ELF-1 (cell line): Measurements from ENCODE around the gene TFCP2L1.

Experiments
- DNase-seq: peaks from one replicate; pipeline ENCODE4 v3.0.0-alpha.2; 2016; ENCODE audit warnings: low read depth, low spot score

TFCP2L1 gene

GRCh38 chr2:121219866-121220265, 65.1 kb downstream of the TFCP2L1 start:
- DNase-seq, result no peak

GRCh38 chr2:121218386-121218938, 66.5 kb downstream of the TFCP2L1 start:
- DNase-seq, result no peak

DNA sequence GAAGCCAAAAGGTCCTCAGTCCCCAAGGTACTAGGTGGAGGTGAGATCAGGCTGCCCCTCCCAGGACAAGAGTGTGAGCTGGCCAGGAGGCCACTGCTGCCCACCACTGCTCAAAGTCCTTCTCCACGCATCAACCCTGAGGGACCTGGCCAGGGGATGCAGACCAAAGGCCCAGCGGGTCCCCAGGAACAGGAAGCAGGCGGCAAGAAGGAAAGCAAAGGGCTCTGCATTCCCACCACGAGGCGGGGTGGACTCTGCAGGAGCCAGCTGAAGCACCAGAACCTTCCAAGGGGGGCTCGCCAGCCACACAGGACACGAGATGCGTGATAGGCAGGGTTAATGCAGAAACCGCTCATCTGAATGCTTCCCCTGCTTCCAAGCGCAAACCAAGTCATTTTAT, 67.4 kb downstream of the TFCP2L1 start:
- no peak for DNase-seq

- DNase-seq, result no peak
Observed at GRCh38 chr2:121214296-121214695, 70.7 kb downstream of the TFCP2L1 start.

DNA sequence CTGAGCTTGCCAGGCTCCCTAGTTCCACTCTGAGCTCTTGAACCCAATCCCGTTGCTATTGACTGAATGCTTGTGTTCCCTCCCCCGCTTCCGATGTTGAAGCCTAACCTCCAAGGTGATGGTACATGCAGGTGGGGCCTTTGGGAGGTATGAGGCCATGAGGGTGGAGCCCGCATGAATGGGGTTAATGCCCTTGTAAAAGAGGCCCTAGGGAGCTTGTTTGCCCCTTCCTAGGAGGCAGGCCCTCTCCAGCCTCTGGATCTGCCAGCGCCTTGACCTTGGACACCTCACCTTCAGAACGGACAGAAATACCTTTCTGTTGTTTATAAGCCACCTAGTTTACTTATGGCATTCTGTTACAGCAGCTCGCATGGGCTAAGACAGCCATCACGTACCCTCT, 71.6 kb downstream of the TFCP2L1 start:
- DNase-seq, result no peak

GRCh38 chr2:121212661-121213325, 72.2 kb downstream of the TFCP2L1 start:
- DNase-seq, result peak; percentile 27

GRCh38 chr2:121211689-121212151, 73.3 kb downstream of the TFCP2L1 start:
- DNase-seq, result no peak

GRCh38 chr2:121211251-121211650, 73.8 kb downstream of the TFCP2L1 start:
- DNase-seq, result no peak

- no peak for DNase-seq
Observed at GRCh38 chr2:121210691-121211090, 74.3 kb downstream of the TFCP2L1 start.

DNA sequence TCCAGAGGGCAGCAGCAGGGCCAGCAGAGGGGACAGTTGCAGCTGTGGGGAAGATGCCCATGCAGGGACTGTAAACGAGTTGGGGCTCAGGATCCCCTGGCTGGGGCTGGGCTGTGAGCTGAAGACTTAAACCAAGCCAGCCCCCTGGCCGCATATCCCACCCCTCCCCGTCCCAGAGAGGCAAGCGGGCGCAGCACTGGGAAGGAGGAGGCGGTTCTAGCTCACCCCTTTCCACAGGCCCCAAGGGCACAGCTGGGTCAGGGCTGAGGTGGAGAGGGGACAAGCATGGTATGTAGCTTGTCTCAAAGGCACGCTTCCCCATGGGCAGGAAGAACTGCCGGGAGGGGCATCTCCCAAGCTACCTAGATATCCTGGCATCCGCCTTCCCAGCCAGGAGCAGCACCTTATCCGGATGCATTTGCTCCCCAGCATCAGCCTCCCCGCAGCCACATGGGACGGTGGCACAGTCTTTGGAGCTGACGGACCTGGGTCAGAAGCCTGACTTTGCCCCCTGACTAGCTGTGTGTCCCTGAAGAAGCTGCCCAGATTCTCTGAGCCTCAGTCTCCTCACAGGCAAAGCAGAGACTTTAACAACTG, 75.9 kb downstream of the TFCP2L1 start:
- DNase-seq, result no peak

DNA sequence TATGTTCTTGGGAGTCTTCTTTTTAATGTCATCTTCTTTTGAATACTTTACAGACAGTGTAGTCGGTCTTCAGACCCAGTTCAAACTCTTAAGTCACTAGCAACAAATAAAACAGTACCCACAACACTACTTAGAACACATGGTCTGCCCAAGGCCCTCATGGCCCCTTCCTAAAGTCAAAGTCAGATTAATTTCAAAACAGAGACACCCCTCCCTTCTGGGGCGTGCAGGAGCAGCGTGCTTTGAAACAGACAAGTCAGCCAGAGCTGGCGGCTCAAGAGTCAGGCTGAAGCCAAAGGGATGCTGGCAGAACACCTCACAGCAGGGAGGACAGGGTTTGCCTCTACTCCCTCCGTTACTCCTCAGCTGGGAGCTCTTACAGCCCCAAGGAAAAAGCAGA, 77.5 kb downstream of the TFCP2L1 start:
- no peak for DNase-seq

- peak; percentile 30 for DNase-seq
Observed at GRCh38 chr2:121205321-121205942, 79.6 kb downstream of the TFCP2L1 start.

GRCh38 chr2:121203591-121204249, 81.3 kb downstream of the TFCP2L1 start:
- DNase-seq, result no peak

DNA sequence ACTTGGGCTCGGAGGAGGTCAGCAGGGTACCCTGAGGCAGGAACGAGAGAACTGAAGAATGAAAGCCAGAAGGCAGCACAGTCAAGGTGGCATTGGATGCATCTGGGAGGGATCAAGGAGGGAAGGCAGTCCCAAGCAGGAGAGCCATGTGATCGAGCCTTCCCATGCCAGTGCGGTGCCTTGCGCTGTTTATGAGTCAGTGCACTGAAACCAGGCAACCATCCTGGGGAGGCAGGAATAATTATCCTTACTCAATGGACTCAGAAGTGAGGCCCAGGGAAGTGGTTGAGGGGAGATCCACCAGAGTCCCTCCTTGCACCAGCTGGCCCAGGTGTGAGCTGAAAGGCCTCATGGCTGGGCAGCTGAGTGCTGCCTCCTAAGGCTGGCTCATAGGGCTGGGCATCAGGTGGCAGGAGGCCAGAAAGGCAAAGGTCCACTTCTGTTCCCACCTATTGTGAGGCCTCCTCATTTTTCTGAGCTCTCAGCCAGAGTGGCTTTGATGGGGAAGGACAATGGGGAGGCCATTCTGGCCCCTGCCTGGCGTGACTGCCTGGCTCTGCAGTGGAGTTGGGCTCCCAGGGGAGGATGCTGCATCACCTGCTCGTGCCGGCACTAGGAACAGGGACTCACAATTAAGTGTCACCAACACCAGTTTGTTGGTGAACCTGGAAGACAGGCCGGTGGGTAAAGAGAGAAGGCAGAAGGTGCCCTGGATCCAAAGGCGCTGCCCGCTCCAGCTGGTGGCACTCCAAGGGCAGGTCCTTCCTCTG, 82.3 kb downstream of the TFCP2L1 start:
- no peak for DNase-seq

DNA sequence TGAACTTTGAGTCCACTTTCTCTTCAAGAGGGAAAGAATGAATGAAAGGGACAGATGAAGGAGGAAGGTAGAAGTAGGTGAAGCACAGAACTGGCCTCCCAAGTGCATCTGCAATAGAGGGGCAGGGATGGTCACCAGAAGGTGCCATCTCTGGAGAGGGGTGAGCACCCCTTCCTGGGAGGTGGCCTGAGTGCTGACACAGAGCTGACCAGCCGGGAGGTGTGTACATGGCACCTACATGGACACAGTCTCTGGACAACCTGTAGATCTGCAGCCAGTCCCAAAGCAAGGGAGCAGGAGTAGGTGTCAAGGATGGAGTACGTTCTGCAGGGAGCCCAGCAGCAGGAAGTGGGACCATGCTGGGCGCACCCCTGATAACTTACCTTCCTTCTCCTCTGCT, 83.2 kb downstream of the TFCP2L1 start:
- no peak for DNase-seq

GRCh38 chr2:121200419-121201315, 84.3 kb downstream of the TFCP2L1 start:
- DNase-seq, result no peak

DNA sequence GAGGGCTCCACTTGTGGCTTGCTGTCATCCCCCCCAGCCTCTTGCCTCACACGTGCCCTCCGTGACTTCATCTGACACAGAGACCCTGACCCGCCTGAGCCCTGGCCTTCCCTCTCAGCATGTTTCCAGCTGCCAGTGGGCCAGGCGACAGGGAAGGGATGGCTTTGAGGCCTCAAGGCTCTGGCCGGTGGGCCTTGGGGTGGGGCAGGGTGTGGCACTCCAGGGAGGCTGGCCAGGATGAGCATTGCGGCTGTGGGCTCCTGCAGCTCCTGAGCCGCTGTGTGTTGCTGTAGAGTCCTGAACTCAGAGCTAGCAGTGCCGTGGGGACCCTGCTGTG, 85.0 kb downstream of the TFCP2L1 start:
- DNase-seq, result no peak

- no peak for DNase-seq
Observed at GRCh38 chr2:121199281-121200010, 85.6 kb downstream of the TFCP2L1 start.

DNA sequence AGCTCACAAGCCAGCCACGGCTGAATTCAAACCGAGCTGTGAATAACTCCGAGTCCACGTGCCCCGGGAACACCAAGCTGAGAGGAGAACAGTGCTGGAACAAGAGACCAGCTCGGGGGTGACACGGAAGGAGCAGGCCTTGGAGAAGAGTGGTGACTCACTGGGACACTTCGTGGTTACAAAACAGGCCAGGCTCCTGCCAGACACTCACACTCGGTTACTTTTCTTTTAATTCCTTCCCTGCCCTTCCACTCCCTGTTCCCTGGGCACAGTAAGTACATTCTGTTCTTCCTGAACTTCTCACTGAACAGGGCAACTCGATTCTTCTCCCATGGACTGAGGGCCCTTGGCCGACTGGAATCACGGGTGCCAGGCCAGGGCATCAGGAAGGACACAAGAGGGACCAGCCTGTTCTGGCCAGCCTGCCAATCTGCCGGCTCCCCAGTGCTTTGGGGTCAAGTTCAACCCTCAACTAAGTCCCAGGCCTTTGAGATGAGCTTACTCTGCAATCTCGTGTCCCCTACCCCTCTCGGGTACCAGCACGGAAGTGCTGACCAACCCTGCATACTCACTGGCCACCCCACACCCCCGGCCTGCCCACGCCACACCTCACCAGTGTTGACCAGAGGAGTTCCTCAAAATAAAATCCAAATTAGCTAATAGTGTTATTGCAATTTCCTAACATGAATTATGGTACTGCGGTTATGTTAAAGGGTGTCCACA, 87.5 kb downstream of the TFCP2L1 start:
- DNase-seq, result no peak
